SK-N-SH treated with all-trans-retinoic acid at 6 μM for 48 hours (cell line): Measurements from ENCODE around the gene PPFIBP1.

ENCODE experiments used
- ATAC-seq: fragments of 200-7000 bp; cut with Tn5 transposase; 3 replicates; pipeline ENCODE4 v1.9.1; 2020; ENCODE audit warnings: mild to moderate bottlenecking, moderate library complexity
- ARNTL ChIP-seq: fragments of 450-650 bp; formaldehyde crosslinking; IDR thresholded peaks from 2 replicates; pipeline ENCODE4 v1.5.0; 2020; ENCODE audit warnings: low read depth, mild to moderate bottlenecking, moderate library complexity, borderline replicate concordance
- BACH2 ChIP-seq: fragments of 250-450 bp; sonication (Bioruptor Pico); IDR thresholded peaks from 2 replicates; pipeline ENCODE4 v1.9.0; 2021; ENCODE audit warnings: mild to moderate bottlenecking, borderline replicate concordance
- CREB5 ChIP-seq: fragments of 250-450 bp; sonication (Bioruptor Pico); IDR thresholded peaks from 2 replicates; pipeline ENCODE4 v1.5.1; 2020; ENCODE audit warnings: low read depth, mild to moderate bottlenecking, moderate library complexity
- CSDC2 ChIP-seq: fragments of 250-450 bp; sonication (Bioruptor Pico); IDR thresholded peaks from 2 replicates; pipeline ENCODE4 v1.5.0; 2020; ENCODE audit warnings: mild to moderate bottlenecking, moderate library complexity
- CSRNP3 ChIP-seq: fragments of 250-450 bp; sonication (Bioruptor Pico); IDR thresholded peaks from 2 replicates; pipeline ENCODE4 v1.5.1; 2021; ENCODE audit warnings: mild to moderate bottlenecking, moderate library complexity
- GLIS3 ChIP-seq: fragments of 250-450 bp; sonication (Bioruptor Pico); IDR thresholded peaks from 2 replicates; pipeline ENCODE4 v1.5.0; 2020; ENCODE audit warnings: mild to moderate bottlenecking, moderate library complexity
- ISL1 ChIP-seq: fragments of 250-450 bp; sonication (Bioruptor Pico); IDR thresholded peaks from 2 replicates; pipeline ENCODE4 v2.1.2; 2022; ENCODE audit warnings: mild to moderate bottlenecking, moderate library complexity
- PATZ1 ChIP-seq: fragments of 250-450 bp; sonication (Bioruptor Pico); IDR thresholded peaks from 2 replicates; pipeline ENCODE4 v1.8.0; 2020; ENCODE audit warnings: mild to moderate bottlenecking, moderate library complexity, borderline replicate concordance
- POU6F1 ChIP-seq: fragments of 250-450 bp; sonication (Bioruptor Pico); IDR thresholded peaks from 2 replicates; pipeline ENCODE4 v1.8.0; 2021; ENCODE audit warnings: low read depth, mild to moderate bottlenecking, moderate library complexity, borderline replicate concordance
- PPARA ChIP-seq: fragments of 250-450 bp; sonication (Bioruptor Pico); IDR thresholded peaks from 2 replicates; pipeline ENCODE4 v1.5.0; 2020; ENCODE audit warnings: mild to moderate bottlenecking, borderline replicate concordance
- RARB ChIP-seq: fragments of 250-450 bp; sonication (Bioruptor Pico); IDR thresholded peaks from 2 replicates; pipeline ENCODE4 v1.8.0; 2021; ENCODE audit warnings: mild to moderate bottlenecking, moderate library complexity
- SNAI2 ChIP-seq: fragments of 250-450 bp; sonication (Bioruptor Pico); IDR thresholded peaks from 2 replicates; pipeline ENCODE4 v1.5.0; 2020; ENCODE audit warnings: mild to moderate bottlenecking, moderate library complexity
- TCF4 ChIP-seq: fragments of 250-450 bp; sonication (Bioruptor Pico); IDR thresholded peaks from 2 replicates; pipeline ENCODE4 v1.8.0; 2021; ENCODE audit warnings: mild to moderate bottlenecking, moderate library complexity, borderline replicate concordance
- TOX ChIP-seq: fragments of 250-450 bp; sonication (Bioruptor Pico); IDR thresholded peaks from 2 replicates; pipeline ENCODE4 v1.8.0; 2021; ENCODE audit warnings: mild to moderate bottlenecking, moderate library complexity, borderline replicate concordance
- TSHZ2 ChIP-seq: fragments of 250-450 bp; sonication (Bioruptor Pico); IDR thresholded peaks from 2 replicates; pipeline ENCODE4 v1.5.0; 2020; ENCODE audit warnings: mild to moderate bottlenecking, moderate library complexity
- ZC3H10 ChIP-seq: fragments of 250-450 bp; sonication (Bioruptor Pico); IDR thresholded peaks from 2 replicates; pipeline ENCODE4 v1.5.1; 2021; ENCODE audit warnings: mild to moderate bottlenecking, moderate library complexity
- ZFP3 ChIP-seq: fragments of 250-450 bp; sonication (Bioruptor Pico); IDR thresholded peaks from 2 replicates; pipeline ENCODE4 v1.5.0; 2020; ENCODE audit warnings: mild to moderate bottlenecking, moderate library complexity
- ZFP30 ChIP-seq: fragments of 450-650 bp; formaldehyde crosslinking; IDR thresholded peaks from 2 replicates; pipeline ENCODE4 v1.5.0; 2022; ENCODE audit warnings: mild to moderate bottlenecking, moderate library complexity
- ZNF565 ChIP-seq: fragments of 450-650 bp; formaldehyde crosslinking; conservative IDR thresholded peaks from 2 replicates; pipeline ENCODE4 v1.5.0; 2020; ENCODE audit warnings: low read depth, mild to moderate bottlenecking, moderate library complexity
- ZNF70 ChIP-seq: fragments of 450-650 bp; formaldehyde crosslinking; IDR thresholded peaks from 2 replicates; pipeline ENCODE4 v1.5.0; 2020; ENCODE audit warnings: mild to moderate bottlenecking, moderate library complexity
- ZNF8 ChIP-seq: fragments of 450-650 bp; formaldehyde crosslinking; IDR thresholded peaks from 2 replicates; pipeline ENCODE4 v1.5.0; 2020; ENCODE audit warnings: mild to moderate bottlenecking, moderate library complexity

PPFIBP1 gene

GRCh38 chr12:27576667-27577347, 52.8 kb downstream of the PPFIBP1 start:
- no peak for TF ChIP-seq ZC3H10 (CRISPR knock-in tag)
- no peak for TF ChIP-seq TCF4 (CRISPR knock-in tag)
- TF ChIP-seq CSRNP3 (CRISPR knock-in tag): no peak
- TF ChIP-seq TOX (CRISPR knock-in tag): no peak
- TF ChIP-seq SNAI2 (CRISPR knock-in tag): no peak
- TF ChIP-seq PPARA (CRISPR knock-in tag): no peak
- TF ChIP-seq PATZ1 (CRISPR knock-in tag): no peak
- TF ChIP-seq ARNTL (CRISPR knock-in tag): no peak
- no peak for TF ChIP-seq ISL1 (CRISPR knock-in tag)
- no peak for TF ChIP-seq POU6F1 (CRISPR knock-in tag)
- no peak for TF ChIP-seq TSHZ2 (CRISPR knock-in tag)
- TF ChIP-seq ZFP3 (CRISPR knock-in tag): no peak
- TF ChIP-seq GLIS3 (CRISPR knock-in tag): no peak
- no peak for TF ChIP-seq ZFP30
- TF ChIP-seq RARB (CRISPR knock-in tag): no peak
- no peak for TF ChIP-seq ZNF70 (CRISPR knock-in tag)
- no peak for TF ChIP-seq ZNF565
- no peak for TF ChIP-seq CSDC2
- no peak for TF ChIP-seq BACH2 (CRISPR knock-in tag)
- TF ChIP-seq CREB5: no peak
- TF ChIP-seq, all 23 proteins: peak for 0
- ATAC-seq: no peak

GRCh38 chr12:27577688-27578087, 53.7 kb downstream of the PPFIBP1 start:
- no peak for ATAC-seq
- TF ChIP-seq ARNTL (CRISPR knock-in tag) (no peak), PPARA (CRISPR knock-in tag) (no peak)

GRCh38 chr12:27578689-27579372, 54.8 kb downstream of the PPFIBP1 start:
- no peak for ATAC-seq

More at GRCh38 chr12:27578689-27579372, 54.8 kb downstream of the PPFIBP1 start:
- TF ChIP-seq ISL1 (CRISPR knock-in tag) (no peak), POU6F1 (CRISPR knock-in tag) (no peak), TOX (CRISPR knock-in tag) (no peak), ZFP30 (no peak), ZNF8 (CRISPR knock-in tag) (no peak), ZNF70 (CRISPR knock-in tag) (no peak), ZC3H10 (CRISPR knock-in tag) (no peak), SNAI2 (CRISPR knock-in tag) (no peak), TCF4 (CRISPR knock-in tag) (no peak), ZFP3 (CRISPR knock-in tag) (no peak)
